Measurements from ENCODE around the gene NAT14.
"Not testable (repeated sequence)": the region's sequence is repeated elsewhere in the genome, so short reads cannot be mapped to it uniquely, and the experiment has no call there.

Gene NAT14

GRCh38 chr19:55504252-55504603, 19.2 kb downstream of the NAT14 start:
- DNase-seq: no peak

GRCh38 chr19:55504981-55505380, 20.0 kb downstream of the NAT14 start:
- DNase-seq: no peak

- no peak for DNase-seq
These were observed 23.1 kb downstream of the NAT14 start for GRCh38 chr19:55508120-55508519.

- DNase-seq: peak; percentile 85
These were observed 32.1 kb downstream of the NAT14 start for GRCh38 chr19:55516878-55517620.

- DNase-seq: no peak
These were observed 34.7 kb downstream of the NAT14 start for GRCh38 chr19:55519451-55520311.

GRCh38 chr19:55520691-55521292, 35.8 kb downstream of the NAT14 start:
- DNase-seq: no peak

- DNase-seq: no peak
These were observed 40.5 kb downstream of the NAT14 start for GRCh38 chr19:55525289-55526101.

GRCh38 chr19:55526216-55527196, 41.5 kb downstream of the NAT14 start:
- peak; percentile 14 for DNase-seq

GRCh38 chr19:55527197-55528029, 42.4 kb downstream of the NAT14 start:
- no peak for DNase-seq

GRCh38 chr19:55528030-55528803, 43.2 kb downstream of the NAT14 start:
- no peak for DNase-seq

- no peak for DNase-seq
These were observed 44.7 kb downstream of the NAT14 start for GRCh38 chr19:55529636-55530234.

GRCh38 chr19:55530996-55531395, 46.0 kb downstream of the NAT14 start:
- DNase-seq: no peak

- not testable (repeated sequence) for DNase-seq
These were observed 49.3 kb downstream of the NAT14 start for GRCh38 chr19:55534280-55534679.

- no peak for DNase-seq
These were observed 50.4 kb downstream of the NAT14 start for GRCh38 chr19:55535173-55535964.

- no peak for DNase-seq
These were observed 51.0 kb downstream of the NAT14 start for GRCh38 chr19:55535965-55536350.

GRCh38 chr19:55536366-55536765, 51.4 kb downstream of the NAT14 start:
- DNase-seq: no peak

Data from GOT3 (cell line).